OCI-M2 (cell line): ENCODE data around the gene DTD1.

Experiments used
- DNase-seq: peaks from one replicate; lab custom pipeline; 2025; ENCODE audit not compliant: unreplicated experiment; lab: John Stamatoyannopoulos, UW

Gene DTD1

DNA sequence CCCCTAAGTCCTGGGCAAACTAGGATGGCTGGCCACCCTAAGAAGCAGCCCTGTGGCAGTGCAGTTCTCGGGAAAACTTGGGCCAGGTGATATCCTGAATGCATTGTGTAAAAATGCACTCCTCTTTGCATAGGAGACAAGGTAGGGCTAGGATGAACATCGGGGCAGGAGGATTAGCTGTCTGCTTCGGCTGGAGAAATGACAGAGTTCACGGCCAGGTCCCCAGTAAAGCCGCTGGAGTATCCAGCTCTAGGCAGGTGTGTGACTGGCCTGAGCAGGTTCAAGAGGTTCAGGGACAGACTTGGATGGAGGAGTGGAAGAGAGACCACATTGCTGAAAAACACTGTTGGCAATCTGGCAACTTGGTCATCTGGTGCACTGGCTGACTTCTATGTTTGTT is 26.4 kb downstream of the DTD1 start:
- no peak for DNase-seq

DNA sequence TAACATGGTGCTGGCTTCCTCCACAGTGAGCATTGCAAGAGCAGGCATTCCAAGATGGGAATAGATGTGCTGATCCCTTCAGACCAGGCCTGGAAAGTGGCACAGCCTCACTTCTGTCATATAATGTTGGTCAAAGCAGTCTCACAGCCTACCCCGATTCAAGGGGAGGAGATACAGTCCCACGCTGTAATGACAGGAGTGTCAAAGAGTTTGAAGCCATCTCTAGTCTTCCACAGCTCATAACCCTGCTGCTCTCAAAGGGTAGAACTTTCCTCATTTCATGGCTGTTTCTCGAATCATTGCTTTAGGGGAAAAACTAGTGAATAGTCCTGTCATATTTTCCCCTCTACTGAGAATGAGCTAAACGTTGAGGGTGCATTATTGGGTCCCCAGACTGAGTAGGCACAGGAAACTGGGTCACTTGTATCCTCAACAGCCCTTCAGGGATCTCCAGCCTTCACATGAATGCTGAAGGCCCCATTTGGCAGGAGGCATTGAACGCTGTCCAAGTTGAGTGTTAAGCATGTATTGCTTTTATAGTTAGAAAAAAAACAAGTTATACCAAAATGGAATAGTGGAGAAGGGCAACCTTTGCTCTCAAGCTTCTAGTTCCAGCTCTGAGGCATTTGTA is 27.3 kb downstream of the DTD1 start:
- no peak for DNase-seq

DNA sequence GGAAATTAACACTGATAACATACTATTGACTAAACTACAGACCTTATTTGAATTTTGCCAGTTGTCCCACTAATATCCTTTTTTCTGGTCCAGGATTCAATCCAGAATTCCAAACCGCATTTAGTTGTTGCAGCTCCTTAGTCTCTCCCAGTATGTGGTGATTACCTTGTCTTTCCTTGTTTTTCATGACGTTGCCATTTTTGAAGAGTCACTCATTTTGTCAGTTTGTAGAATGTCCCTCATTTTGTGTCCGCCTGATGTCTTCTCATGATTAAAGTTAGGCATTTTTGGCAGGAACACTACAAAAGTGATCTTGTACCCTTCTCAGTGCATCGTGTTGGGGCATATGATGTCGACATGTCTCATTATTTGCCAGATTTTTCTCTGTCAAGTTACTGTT is 33.1 kb downstream of the DTD1 start:
- DNase-seq: no peak

DNA sequence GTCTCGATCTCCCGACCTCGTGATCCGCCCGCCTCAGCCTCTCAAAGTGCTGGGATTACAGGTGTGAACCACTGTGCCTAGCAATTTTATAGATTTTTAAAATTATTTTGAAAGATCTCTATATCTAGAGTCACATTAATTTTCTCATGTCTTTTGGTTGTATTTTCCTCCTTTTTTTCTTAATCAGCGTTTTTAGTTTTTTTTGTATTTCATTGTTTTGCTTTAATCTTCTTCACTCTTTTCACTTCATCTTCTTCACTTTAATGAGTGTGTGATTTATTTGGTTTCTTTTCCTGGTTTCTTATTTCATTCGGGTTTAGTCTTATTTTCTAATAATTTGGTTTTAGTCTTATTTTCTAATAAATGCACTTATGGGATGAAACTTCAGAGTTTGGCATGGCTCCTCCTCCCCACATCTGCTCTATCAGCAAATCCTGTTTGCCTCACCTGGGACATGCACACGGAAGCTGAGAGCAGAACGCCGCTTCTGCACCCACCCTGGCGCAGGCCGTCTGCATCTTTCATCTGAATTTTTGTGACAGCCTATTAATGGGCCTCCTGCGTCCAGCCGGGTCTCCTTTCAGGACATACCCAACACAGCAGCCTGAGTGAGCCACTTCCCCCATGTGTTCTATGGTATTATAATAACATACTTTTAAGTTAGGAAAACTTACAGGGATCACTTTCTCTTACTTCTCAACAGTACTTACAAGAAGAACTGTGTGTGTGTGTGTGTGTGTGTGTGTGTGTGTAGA is 35.5 kb downstream of the DTD1 start:
- DNase-seq: no peak

DNA sequence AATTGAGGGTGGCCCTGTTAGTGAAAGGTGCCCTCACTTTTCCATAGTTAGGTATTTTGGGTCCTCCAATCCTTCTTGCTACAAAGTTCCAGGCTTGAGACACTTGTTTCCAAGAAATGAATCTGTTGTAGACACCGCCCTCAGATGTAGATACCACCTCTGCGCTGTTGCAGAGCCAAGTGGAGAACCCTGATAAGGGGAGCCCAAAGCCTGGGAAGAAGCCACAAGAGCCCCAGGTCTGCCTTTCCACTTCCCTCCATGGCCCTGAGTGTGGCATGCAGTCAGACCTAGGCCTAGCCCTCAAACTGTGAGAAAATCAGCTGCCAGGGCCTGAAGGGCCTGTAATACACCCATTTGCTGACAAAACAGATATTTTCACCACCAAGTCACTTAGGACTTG is 37.1 kb downstream of the DTD1 start:
- DNase-seq: no peak

DNA sequence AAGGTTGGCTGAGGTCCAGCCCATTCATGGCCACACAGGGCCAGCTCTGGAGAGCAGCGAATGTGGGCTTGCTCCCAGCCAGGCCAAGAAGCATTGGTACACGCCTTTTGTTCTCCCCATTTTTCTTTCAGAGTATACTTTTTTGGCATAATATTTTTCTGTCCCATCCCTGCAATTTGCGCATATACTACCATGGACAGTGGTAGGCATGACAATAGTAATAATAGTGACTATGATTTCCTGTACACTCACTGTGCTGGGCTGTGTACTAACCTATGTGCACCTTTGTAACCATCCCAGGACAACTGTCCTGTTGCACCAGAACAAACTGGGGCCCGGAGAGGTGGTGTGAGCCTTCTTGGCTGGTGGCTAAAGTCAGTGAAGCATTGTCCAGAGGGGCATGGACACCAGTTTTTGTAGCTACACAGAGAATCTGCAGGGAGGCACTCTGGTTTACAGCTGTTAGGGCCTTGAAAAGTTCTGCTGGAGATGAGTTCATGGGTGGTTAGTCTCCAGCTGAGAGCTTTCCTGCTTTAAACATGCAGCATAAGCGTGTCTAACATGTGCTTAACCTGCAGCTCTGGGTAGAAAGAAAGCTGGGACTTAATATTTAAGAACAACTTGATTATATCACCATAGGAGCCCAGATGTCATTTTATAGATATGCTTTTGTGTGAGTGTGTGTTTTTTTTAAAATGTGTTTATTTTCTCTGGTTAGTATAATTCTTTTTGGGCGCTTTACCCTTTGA is 38.2 kb downstream of the DTD1 start:
- DNase-seq: no peak

DNA sequence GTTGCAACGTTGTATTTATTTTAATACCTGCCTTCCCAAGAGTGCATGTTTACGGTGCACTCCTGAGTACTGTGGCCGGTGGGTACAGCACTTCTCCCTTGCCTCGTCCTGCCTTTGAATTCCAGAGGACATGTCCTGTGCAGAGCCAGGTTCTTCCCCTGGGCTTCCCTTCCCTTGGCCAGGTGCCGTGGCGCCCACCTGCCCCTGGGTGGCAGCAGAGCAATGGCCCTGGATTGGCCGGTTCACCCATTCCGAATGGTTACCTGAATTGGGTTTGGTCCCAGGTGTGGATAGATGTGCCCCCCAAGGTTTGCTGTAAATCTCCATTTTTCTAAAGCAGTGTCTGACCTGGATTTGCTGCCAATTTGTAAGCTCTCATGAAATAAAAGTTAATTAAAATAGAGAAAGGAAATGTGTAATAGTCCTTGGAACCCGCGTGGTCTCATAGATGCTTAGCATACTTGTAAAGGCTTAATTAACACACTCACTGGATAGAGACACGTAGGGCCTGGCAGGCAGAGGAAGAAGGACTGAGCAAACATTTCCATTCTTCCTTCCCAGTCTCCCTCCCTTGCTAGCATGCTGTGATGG is 40.6 kb downstream of the DTD1 start:
- no peak for DNase-seq

DNA sequence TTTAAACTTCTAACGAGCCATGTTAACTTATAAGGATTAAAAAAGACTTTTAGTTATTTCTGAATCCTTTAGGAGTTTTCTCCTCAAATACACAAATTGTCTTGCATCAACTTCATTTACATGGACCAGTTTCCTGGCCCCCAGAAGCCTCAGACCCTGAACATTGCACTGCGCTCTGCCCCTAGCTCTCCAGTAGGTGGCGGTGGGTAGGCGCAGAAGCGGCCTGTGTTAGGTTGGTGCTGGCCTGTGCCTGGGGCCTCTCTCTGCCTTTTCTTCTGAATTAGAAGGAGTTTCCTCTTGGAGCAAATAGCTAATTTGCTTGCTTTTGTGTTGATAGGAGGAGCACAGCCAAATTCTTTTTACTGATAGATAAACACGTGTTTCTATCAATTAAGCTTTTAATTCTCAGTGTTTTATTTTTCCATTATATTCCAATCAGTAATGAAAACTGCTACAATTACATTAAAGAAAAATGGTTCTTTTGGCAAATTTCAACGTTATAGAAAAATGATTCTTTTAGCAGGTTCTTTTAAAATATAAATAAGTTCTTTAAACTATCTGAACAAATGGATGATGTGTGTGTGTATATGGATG is 44.4 kb downstream of the DTD1 start:
- DNase-seq: no peak

DNA sequence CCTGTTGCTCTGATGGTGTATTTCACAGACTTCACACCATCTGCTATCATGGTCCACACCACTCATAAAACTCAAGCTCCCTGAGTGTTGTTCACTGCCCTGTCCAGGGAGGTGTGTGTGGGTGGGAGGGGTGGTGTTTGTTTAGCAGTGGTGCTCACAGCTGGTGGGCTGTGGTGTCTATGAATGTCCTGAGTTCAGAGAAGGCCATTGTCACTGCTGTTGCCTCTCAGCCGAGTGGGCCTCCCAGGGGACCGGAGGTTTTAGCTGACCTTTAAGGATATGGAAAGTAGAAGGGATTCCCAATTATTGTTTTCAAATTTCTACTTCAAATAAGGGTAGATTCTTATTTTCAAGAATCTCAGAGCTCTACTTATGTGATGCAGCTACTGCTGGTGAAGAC is 45.6 kb downstream of the DTD1 start:
- DNase-seq: no peak

DNA sequence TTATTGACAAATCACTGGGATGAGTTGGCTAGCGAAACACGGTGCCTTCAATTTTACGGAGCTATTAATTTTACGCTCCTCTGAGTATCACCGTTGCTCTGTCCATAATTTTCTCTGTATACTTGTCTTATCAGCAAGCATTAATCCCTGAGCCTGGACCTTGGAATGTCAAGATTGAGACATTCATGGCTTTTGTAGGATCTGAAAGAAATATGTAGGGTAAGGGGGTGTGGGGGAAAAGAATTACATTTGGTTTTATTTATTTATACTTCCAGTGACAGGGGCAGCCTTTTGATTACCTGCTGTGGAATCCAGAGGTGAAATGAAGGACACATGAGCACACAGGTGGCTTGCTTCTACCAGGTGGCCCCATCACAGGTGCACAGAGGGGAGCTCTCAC is 46.6 kb downstream of the DTD1 start:
- no peak for DNase-seq

DNA sequence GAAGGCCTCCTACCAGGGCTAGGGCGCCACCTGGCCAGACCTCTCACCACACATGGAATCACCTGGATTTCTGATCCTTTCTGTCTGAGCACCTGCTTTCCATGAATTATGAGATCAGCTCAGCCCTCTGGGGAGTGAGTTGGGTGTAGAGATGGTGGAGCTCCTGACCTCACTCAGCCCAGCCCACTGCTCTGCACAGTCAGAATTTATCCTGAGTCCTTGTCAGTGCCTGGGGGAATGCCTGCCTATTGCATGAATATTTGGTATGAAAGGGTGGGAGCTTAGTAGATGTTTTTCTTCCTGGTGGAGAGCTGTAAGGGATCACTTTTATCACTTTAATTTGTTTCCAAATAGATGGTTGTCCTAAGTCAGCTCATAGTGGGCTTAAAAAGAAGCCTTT is 47.5 kb downstream of the DTD1 start:
- no peak for DNase-seq

DNA sequence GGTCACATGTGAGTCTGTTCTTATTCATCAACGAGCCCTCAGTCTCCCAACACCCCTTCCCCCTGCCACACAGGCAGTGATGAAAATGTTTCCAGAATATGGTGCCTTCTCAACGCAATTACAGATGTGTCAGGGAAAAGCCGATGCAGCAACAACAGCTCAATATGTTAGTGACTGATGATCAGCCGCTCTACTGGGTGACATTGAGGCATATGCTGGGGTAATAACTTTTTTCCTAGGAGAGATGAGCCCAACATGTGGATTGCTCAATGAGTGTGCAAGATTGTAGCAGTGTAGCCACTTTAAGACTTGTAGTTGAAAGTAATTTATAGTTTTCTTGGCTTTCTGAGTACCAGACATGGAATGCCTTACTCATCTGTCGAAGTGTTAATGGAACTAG is 49.4 kb downstream of the DTD1 start:
- DNase-seq: no peak

DNA sequence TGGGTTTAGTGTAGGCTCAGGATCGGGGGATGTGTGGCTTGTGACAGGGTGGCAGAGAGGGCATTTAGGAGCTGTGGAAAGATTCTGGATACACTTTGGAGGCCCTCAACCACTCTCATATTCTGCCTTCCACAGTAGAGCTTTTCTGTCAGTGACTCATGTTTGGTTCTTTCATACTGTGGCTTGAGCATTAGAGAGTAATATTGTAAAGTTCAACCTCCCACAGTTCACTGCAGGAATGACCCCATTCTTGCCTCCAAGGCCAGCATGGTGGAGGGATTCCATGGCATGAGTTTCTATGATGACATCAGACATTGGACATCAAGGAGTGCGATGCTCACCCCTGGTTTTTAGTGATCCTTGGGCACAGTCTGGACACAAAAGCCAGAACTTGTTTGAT is 50.9 kb downstream of the DTD1 start:
- DNase-seq: no peak

DNA sequence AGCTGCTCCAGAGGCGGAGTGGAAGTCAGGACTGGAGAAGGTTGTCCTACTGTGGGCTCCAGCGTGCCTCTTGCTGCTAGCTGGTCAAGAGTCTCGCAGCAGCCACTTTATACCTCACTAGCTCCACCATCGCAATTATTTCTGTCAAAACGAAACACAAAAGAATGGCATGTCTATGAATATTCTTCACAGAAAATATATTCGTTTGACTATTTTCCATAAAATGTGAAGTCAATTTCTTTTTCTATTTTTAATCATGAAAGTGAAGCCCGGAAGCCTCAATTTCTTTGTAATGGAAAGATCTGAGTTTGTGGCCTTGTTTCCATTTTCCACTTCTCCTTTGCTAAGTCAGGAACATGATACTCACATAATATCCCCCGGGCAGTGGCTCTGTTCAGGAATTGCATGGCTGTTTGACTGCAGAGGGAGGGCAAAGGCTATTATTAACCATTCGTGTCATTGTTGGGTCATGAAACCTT is 51.7 kb downstream of the DTD1 start:
- DNase-seq: no peak

DNA sequence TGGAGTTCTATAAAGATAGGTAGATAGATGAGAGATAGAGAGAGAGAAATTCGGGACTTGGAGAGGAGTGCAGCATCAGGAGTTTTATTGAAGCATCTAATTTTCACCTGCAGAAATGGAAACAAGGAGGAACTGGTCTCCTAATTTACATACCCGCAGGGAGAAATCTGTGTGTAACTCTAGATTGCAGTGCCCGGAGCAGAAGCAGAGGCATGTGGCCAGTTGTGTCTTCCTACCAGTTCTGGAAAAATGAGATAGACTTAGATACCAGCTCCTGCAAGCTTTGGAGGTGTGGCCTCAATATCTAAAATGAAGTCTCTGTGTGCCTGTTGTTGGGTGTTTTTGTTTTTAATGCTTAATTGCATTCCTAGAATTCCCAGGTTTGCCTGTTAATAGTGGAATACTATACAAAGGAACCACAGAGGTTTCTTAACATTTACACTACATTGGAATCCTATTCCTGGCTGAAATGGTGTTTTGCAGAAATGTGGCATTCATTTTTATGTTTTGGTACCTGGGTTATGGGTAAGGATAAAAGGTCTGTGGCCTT is 57.4 kb downstream of the DTD1 start:
- DNase-seq: no peak

DNA sequence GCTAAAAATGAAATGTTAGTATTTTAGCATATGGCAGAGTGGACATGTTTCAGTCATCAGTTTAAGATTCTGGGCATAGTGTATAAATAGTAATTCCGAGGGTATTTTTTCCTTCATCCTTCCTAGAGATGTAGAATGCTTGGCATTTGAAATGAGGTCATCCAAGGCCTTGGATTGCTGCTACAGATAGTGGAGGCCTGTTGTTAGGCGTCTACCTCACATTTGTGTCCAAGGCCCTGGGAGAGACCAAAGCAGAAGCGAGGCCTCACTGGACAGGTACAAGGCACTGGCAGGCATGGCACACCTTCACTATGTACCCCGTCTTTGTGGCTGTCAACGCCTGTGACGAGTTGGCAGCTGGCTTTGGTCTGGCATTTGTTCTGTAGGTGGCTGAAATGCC is 58.0 kb downstream of the DTD1 start:
- DNase-seq: no peak

DNA sequence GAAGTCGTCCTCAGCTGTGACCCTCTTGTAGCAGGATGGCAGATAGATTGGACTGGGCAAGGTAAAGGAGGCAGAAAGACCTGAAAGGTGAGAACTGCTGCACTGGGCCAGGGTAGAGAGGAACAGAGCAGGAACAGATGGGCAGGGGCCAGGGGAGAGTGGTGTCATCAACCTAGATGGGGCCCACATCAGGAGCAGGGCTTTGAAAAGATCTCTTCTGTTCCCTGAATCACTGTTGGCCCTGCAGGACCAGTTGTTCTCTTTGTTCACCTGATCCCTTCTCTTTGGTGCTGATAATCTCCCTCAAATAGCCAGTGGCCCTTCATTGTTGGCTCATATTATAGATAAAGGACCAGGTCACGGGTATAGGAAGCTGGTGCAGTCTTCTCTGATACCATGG is 59.9 kb downstream of the DTD1 start:
- DNase-seq: no peak

DNA sequence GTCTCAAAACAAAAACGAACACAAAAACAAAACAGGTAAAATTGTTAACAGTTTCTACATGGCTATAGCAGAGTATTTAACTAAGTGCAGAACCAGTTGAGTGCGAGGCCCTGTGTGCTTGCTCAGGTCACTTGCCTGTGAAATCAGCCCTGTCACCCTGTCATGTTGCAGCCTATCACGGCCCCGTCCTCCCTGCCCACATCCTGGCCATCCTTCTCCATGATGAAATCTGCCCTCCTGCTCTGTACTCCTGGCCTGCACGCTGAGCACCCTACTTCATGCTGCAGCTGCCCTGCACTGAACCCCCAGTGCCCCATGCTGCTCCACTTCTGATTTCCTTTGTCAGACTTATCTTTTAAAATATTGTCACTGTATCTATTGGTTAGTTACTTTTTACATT is 62.4 kb downstream of the DTD1 start:
- no peak for DNase-seq

DNA sequence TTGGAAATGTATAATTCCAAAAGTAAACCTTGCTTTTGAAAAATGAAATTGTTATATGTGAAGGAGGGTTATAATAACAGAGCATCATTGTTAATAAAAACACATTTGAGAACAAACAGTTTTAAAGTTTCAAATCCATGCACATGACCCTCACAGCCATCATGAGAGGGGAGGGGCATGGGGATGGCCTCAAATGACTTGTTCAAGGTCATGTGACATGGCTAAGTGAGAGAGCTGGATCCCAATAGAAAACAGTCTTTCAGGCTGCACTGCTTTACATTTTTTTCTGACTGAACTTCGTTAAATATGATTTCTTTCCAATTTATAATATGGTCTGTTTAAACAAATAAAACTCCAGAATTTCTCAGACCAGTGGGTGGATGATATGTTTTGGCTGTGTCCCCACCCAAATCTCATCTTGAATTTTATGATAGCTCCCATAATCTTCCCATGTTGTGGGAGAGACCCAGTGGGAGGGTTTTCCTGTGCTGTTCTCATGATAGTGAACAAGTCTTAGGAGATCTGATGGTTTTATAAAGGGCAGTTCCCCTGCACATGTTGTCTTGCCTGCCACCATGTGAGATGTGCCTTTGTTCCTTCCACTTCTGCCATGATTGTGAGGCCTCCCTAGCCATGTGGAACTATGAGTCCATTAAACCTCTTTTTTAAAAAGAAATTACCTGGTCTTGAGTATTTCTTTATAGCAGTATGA is 66.0 kb downstream of the DTD1 start:
- DNase-seq: no peak

DNA sequence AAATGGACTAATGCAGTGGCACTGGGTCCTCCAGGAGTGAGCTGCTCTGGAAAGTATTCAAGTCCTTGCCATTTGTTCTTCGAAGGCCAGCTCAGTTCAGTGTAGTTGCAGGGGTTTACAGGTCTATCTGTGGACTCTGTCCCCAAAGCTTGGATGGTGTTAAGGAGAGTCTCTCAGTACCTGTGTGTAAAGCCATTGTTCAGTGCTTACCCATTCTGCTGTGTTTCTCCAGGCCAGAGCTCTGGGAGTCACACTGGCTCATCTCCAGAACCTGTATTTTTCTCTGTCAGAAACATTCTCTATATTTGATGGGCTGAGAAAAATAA is 66.6 kb downstream of the DTD1 start:
- DNase-seq: no peak

DNA sequence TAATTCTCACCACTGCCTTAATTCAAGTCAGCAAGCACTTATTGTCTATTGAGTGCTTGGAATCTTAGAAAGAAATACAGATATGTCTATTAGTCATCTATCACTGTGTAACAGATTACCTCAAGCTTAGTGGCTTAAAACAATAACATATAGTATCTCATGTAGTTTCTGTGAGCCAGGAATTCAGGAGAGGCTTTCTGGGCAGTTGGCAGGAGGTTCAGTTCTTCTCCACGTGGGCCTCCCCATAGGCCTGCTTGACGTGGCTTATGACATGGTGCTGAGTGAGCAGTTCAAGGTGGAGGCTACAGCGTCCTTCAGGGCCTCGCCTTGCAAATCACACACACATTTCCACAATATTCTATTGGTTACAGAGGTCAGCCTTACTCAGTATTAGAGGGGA is 69.7 kb downstream of the DTD1 start:
- DNase-seq: no peak
